ENCODE data around the gene CRYBA2.

CRYBA2 gene

GRCh38 chr2:218982586-218983262 is 10.5 kb downstream of the CRYBA2 start:
- no peak for DNase-seq (ENCODE audit: low read depth, low spot score)

GRCh38 chr2:218981881-218982585 is 11.2 kb downstream of the CRYBA2 start:
- no peak for DNase-seq (ENCODE audit: low read depth, low spot score)

- no peak for DNase-seq (ENCODE audit: low read depth, low spot score)
Observed at GRCh38 chr2:218981390-218981880, 11.8 kb downstream of the CRYBA2 start.

- no peak for DNase-seq (ENCODE audit: low read depth, low spot score)
Observed at GRCh38 chr2:218980735-218981389, 12.4 kb downstream of the CRYBA2 start.

- peak; percentile 74 for DNase-seq (ENCODE audit: low read depth, low spot score)
Observed at GRCh38 chr2:218979846-218980734, 13.1 kb downstream of the CRYBA2 start.

- DNase-seq (ENCODE audit: low read depth, low spot score): no peak
Observed at GRCh38 chr2:218975060-218975777, 18.0 kb downstream of the CRYBA2 start.

GRCh38 chr2:218970894-218971293 is 22.3 kb downstream of the CRYBA2 start:
- DNase-seq (ENCODE audit: low read depth, low spot score): no peak

- DNase-seq (ENCODE audit: low read depth, low spot score): no peak
Observed at GRCh38 chr2:218964041-218964771, 29.0 kb downstream of the CRYBA2 start.

GRCh38 chr2:218963601-218964000 is 29.6 kb downstream of the CRYBA2 start:
- no peak for DNase-seq (ENCODE audit: low read depth, low spot score)

GRCh38 chr2:218962859-218963492 is 30.2 kb downstream of the CRYBA2 start:
- DNase-seq (ENCODE audit: low read depth, low spot score): no peak

- DNase-seq (ENCODE audit: low read depth, low spot score): no peak
Observed at GRCh38 chr2:218961651-218962570, 31.3 kb downstream of the CRYBA2 start.

GRCh38 chr2:218961229-218961628 is 32.0 kb downstream of the CRYBA2 start:
- no peak for DNase-seq (ENCODE audit: low read depth, low spot score)

- no peak for DNase-seq (ENCODE audit: low read depth, low spot score)
Observed at GRCh38 chr2:218960309-218961165, 32.7 kb downstream of the CRYBA2 start.

- DNase-seq (ENCODE audit: low read depth, low spot score): no peak
Observed at GRCh38 chr2:218959761-218960308, 33.4 kb downstream of the CRYBA2 start.

- DNase-seq (ENCODE audit: low read depth, low spot score): peak; percentile 35
Observed at GRCh38 chr2:218959141-218959731, 34.0 kb downstream of the CRYBA2 start, which contains the start of gene CDK5R2. TSS of gene CDK5R2 (plus strand) at chr2:218959666. CDS start at chr2:218959821, 155 bp downstream.

GRCh38 chr2:218958276-218958675 is 34.9 kb downstream of the CRYBA2 start:
- DNase-seq (ENCODE audit: low read depth, low spot score): no peak

GRCh38 chr2:218957671-218958070 is 35.6 kb downstream of the CRYBA2 start:
- no peak for DNase-seq (ENCODE audit: low read depth, low spot score)

All from activated naive CD8-positive, alpha-beta T cell treated with anti-CD3 and anti-CD28 coated beads, Interleukin-2, amount 50 U/mL, for 16 hours (primary cell).